Stimulated activated CD4-positive, alpha-beta T cell treated with anti-CD3 and anti-CD28 coated beads, Interleukin-4, amount 100 ng/mL, for 24 hours (primary cell): ENCODE data around the gene PXDN.
"Not testable (repeated sequence)": the region's sequence is repeated elsewhere in the genome, so short reads cannot be mapped to it uniquely, and the experiment has no call there.

ENCODE experiments used
- DNase-seq: peaks from one replicate; pipeline ENCODE4 v3.0.0-alpha.2; 2020

PXDN gene

GRCh38 chr2:1740716-1741589 is 3.4 kb downstream of the PXDN start:
- DNase-seq, result no peak

GRCh38 chr2:1739961-1740715 is 4.2 kb downstream of the PXDN start:
- DNase-seq, result no peak

GRCh38 chr2:1739322-1739957 is 4.9 kb downstream of the PXDN start:
- no peak for DNase-seq

- DNase-seq, result no peak
These were observed 5.5 kb downstream of the PXDN start for GRCh38 chr2:1738646-1739302.

- no peak for DNase-seq
These were observed 6.2 kb downstream of the PXDN start for GRCh38 chr2:1738163-1738562.

GRCh38 chr2:1736997-1737480 is 7.3 kb downstream of the PXDN start:
- no peak for DNase-seq

- no peak for DNase-seq
These were observed 8.3 kb downstream of the PXDN start for GRCh38 chr2:1736045-1736444.

- not testable (repeated sequence) for DNase-seq
These were observed 11.0 kb downstream of the PXDN start for GRCh38 chr2:1733298-1733697.

GRCh38 chr2:1731963-1732768 is 12.1 kb downstream of the PXDN start:
- no peak for DNase-seq

- no peak for DNase-seq
These were observed 12.8 kb downstream of the PXDN start for GRCh38 chr2:1731447-1731962.

- no peak for DNase-seq
These were observed 14.0 kb downstream of the PXDN start for GRCh38 chr2:1730015-1730927.

GRCh38 chr2:1729242-1729641 is 15.1 kb downstream of the PXDN start:
- DNase-seq, result no peak

- DNase-seq, result no peak
These were observed 15.5 kb downstream of the PXDN start for GRCh38 chr2:1728821-1729220.

GRCh38 chr2:1727796-1728474 is 16.4 kb downstream of the PXDN start:
- DNase-seq, result no peak

GRCh38 chr2:1727101-1727771 is 17.1 kb downstream of the PXDN start:
- no peak for DNase-seq

GRCh38 chr2:1726558-1726957 is 17.8 kb downstream of the PXDN start:
- DNase-seq, result no peak

- DNase-seq, result not testable (repeated sequence)
These were observed 20.0 kb downstream of the PXDN start for GRCh38 chr2:1724351-1724750.

GRCh38 chr2:1723397-1724042 is 20.8 kb downstream of the PXDN start:
- no peak for DNase-seq

GRCh38 chr2:1722692-1723091 is 21.6 kb downstream of the PXDN start:
- DNase-seq, result no peak
